Heart left ventricle (tissue), 16 donors: ENCODE measurements around the gene RPS6KA4. TPM values are rescaled to one million over a fixed set of nuclear protein-coding genes. Genes with fewer than 3 reads are reported as not detected.

Experiments used
- ATAC-seq, 4 donors: fragments of 200-7000 bp; cut with Tn5 transposase; one replicate each; pipeline ENCODE4 v1.9.1; 2020 to 2022; ENCODE audit warnings: moderate library complexity in 4 of 4, mild to moderate bottlenecking in 3 of 4, moderate number of reproducible peaks in 1 of 4
- DNase-seq, 5 donors: peaks; one replicate each; pipeline ENCODE4 v3.0.0-alpha.2; 2020
- H3K27ac ChIP-seq, 12 donors: fragments of 200-600 bp; sonication (generic) in 4 of 12; one replicate each; pipeline versions ENCODE4 v1.5.0 to v1.8.0; 2016 to 2022; ENCODE audit warnings: mild to moderate bottlenecking in 2 of 12
- H3K27me3 ChIP-seq, 9 donors: fragments of 200-600 bp; sonication (generic) in 2 of 9; one replicate each; pipeline versions ENCODE4 v1.5.1 to v1.8.0; 2016 to 2022; ENCODE audit warnings: mild to moderate bottlenecking in 3 of 9
- H3K36me3 ChIP-seq, 9 donors: fragments of 200-600 bp; sonication (generic) in 2 of 9; one replicate each; pipeline versions ENCODE4 v1.5.0 to v1.8.0; 2018 to 2022; ENCODE audit warnings: mild to moderate bottlenecking in 2 of 9
- H3K4me1 ChIP-seq, 12 donors: fragments of 200-600 bp; sonication (generic) in 4 of 12; one replicate each; pipeline versions ENCODE4 v1.5.0 to v1.8.0; 2016 to 2022; ENCODE audit warnings: mild to moderate bottlenecking in 3 of 12
- H3K4me3 ChIP-seq, 12 donors: fragments of 200-600 bp; sonication (generic) in 4 of 12; one replicate each; pipeline versions ENCODE4 v1.5.0 to v1.8.0; 2017 to 2022; ENCODE audit warnings: mild to moderate bottlenecking in 9 of 12, moderate library complexity in 4 of 12
- H3K9me3 ChIP-seq, 12 donors: fragments of 200-600 bp; sonication (generic) in 4 of 12; one replicate each; pipeline versions ENCODE4 v1.5.0 to v1.8.0; 2016 to 2022; ENCODE audit warnings: mild to moderate bottlenecking in 1 of 12
- POLR2A ChIP-seq, 2 donors: fragments of 450-650 bp; IDR thresholded peaks; one replicate each; pipeline ENCODE4 v1.6.1; 2017; ENCODE audit warnings: antibody characterized with exemption in 2 of 2, mild to moderate bottlenecking in 2 of 2, moderate library complexity in 2 of 2
- WGBS, 4 donors: extraction: QIAGEN DNeasy Blood & Tissue Kit in 2 of 4; methylation state at CpG; one replicate each; pipeline versions ENCODE4 v1.1.5 to v1.1.7; 2013 to 2018; 5-methylcytosine and 5-hydroxymethylcytosine counted together
- intact Hi-C, 10 donors: fragments of 100-400 bp; cut with DNase I; formaldehyde crosslinking; loops; one replicate each; pipeline versions ENCODE4 v1.11.1 to v1.14.2; 2022
- polyA plus RNA-seq, 2 donors: library from polyadenylated mRNA; stranded (reverse); fragments of 200-250 nt; gene quantifications; one replicate each; pipeline ENCODE4 v1.2.3, GENCODE V29; 2013
- total RNA-seq, 9 donors: library from RNA; depleted of rRNA in 2 of 9; stranded (reverse); fragments of >200 nt in 2 of 9; fragmentation: NEBNext Ultra II Directional in 3 of 9; extraction: Animal tissue kit (Norgen Biotek cat#: 25700) in 3 of 9; gene quantifications; one replicate each; pipeline versions ENCODE4 v1.1.0 to v1.2.4, GENCODE V29; 2016 to 2023
- TF ChIP-seq, protein P1 (sequence below), 12 donors: fragments of 200-600 bp; sonication (generic) in 4 of 12; IDR thresholded peaks; one replicate each; pipeline versions ENCODE4 v1.5.0 to v1.8.0; 2018 to 2022; ENCODE audit warnings: antibody characterized with exemption in 12 of 12, mild to moderate bottlenecking in 5 of 12
- donor health status: ischemic (EF 13 %, LVEDD 7.1; RV severe dilation, severe dysfunction).
- donor health status: healthy with polysubstance abuse.
- donor health status: DM: no; HTN: yes; CAD: no.
- donor health status: DM: no; HTN: no; CAD: no.
- donor health status: ischemic (EF 25% LVEDD 6.9; RV normal size, moderate dysfunction).
- donor health status: ischemic (EF 25% LVEDD 5.7; RV mildly dilated, moderate dysfunction).
- donor health status: healthy.
- donor health status: DM: yes; HTN: yes; CAD: no.
- donor health status: ischemic (EF 35%, LVEDD 5.7; RV mildly dilated, moderate dysfunction).
- donor health status: nonischemic (EF 11% LVEDD 7.7; RV severe dilation, severe dysfunction).
- donor health status: DM: yes; HTN: yes; CAD: no.
- donor health status: PGD.
- donor health status: ischemic (EF 29% LVEDD 5.4; RV normal size, mild dysfunction).
- donor health status: nonischemic (EF 23%, LVEDD 6.1; RV moderate dilation, normal function).

Gene RPS6KA4
- total and polyA plus RNA-seq, 11 donors, result 12.8 to 32.5 (median 18.3) TPM

GRCh38 chr11:64407630-64408029 is 48.7 kb downstream of the RPS6KA4 start:
- H3K4me1 ChIP-seq, result peaks cover 0 to 21% (median 11%) of the 10 kb centered on the region in 12 donors
- TF ChIP-seq POLR2A (IDR thresholded peaks at IDR 0.05), result no peak
- TF ChIP-seq, protein P1, sequence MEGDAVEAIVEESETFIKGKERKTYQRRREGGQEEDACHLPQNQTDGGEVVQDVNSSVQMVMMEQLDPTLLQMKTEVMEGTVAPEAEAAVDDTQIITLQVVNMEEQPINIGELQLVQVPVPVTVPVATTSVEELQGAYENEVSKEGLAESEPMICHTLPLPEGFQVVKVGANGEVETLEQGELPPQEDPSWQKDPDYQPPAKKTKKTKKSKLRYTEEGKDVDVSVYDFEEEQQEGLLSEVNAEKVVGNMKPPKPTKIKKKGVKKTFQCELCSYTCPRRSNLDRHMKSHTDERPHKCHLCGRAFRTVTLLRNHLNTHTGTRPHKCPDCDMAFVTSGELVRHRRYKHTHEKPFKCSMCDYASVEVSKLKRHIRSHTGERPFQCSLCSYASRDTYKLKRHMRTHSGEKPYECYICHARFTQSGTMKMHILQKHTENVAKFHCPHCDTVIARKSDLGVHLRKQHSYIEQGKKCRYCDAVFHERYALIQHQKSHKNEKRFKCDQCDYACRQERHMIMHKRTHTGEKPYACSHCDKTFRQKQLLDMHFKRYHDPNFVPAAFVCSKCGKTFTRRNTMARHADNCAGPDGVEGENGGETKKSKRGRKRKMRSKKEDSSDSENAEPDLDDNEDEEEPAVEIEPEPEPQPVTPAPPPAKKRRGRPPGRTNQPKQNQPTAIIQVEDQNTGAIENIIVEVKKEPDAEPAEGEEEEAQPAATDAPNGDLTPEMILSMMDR (IDR thresholded peaks at IDR 0.05), result no peak
- no peaks in the 10 kb centered on the region for H3K36me3 ChIP-seq
- H3K4me3 ChIP-seq, result no peak overlapping the region
- WGBS, 4 donors, result 93 to 98% (median 97%) methylated on average over 2 of the region's 2 CpGs
- ATAC-seq, result no peak
- no peaks in the 10 kb centered on the region for H3K9me3 ChIP-seq
- no peak for DNase-seq
- H3K27ac ChIP-seq, result no peak overlapping the region
- no peaks in the 10 kb centered on the region for H3K27me3 ChIP-seq
- intact Hi-C loops, result no loop called here

GRCh38 chr11:64409278-64409677 is 50.3 kb downstream of the RPS6KA4 start:
- intact Hi-C loops, result no loop called here
- no peaks in the 10 kb centered on the region for H3K27me3 ChIP-seq
- H3K4me1 ChIP-seq, result peaks cover 0 to 21% (median 11%) of the 10 kb centered on the region in 12 donors
- TF ChIP-seq POLR2A (IDR thresholded peaks at IDR 0.05), result no peak
- TF ChIP-seq, protein P1 (IDR thresholded peaks at IDR 0.05), result no peak
- ATAC-seq (no peak), DNase-seq (no peak)
- H3K27ac ChIP-seq, result no peak overlapping the region
- H3K4me3 ChIP-seq, result no peak overlapping the region
- no peaks in the 10 kb centered on the region for H3K36me3 ChIP-seq
- 65 to 88% (median 75%) methylated on average over 17 to 20 of the region's 20 CpGs for WGBS, 4 donors
- H3K9me3 ChIP-seq, result no peaks in the 10 kb centered on the region

DNA sequence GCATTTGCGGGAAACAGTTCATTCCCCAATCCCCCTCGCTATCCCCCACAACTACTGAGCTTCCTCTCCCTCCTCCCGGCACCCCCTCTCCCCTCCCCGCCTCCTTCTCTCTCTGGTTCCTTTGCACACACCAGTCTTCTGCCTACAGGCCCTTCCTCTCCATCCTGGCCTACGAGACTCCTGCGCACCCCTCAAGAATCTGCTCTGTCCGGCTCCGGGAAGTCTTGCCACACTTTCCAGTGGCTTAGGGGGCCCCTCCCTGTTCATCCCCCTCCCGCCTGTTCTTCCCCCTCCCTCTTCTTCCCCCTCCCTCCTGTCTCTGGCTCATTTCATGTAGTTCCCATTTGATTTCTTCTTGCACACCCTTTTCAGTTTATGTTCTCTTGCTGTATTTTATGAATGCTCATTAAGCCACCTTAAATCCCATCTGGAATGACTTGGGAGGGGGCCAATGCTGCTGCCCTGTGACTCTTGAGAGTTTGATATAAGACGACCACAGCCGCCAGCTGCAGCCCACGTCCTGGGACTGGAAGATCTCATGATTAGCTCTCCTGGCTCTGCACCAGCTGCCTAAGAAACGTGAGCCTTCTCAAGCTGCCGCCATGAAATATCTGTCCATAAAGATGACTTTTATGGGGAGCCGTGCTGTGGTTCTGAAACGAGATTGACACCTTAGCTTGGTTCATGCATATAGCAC is 50.9 kb downstream of the RPS6KA4 start:
- peak in 1 of 4 donors; percentile 47 for ATAC-seq
- Histone ChIP-seq H3K4me3 (no peak overlapping the region), H3K27me3 (no peaks in the 10 kb centered on the region), H3K4me1 (peaks cover 0 to 21% (median 11%) of the 10 kb centered on the region in 12 donors), H3K9me3 (no peaks in the 10 kb centered on the region), H3K36me3 (no peaks in the 10 kb centered on the region), H3K27ac (no peak overlapping the region)
- intact Hi-C loops, result no loop called here
- 41 to 45% (median 42%) methylated on average over 16 of the region's 16 CpGs for WGBS, 4 donors
- TF ChIP-seq, protein P1 (IDR thresholded peaks at IDR 0.05), result no peak
- no peak for TF ChIP-seq POLR2A (IDR thresholded peaks at IDR 0.05)
- DNase-seq, result no peak

DNA sequence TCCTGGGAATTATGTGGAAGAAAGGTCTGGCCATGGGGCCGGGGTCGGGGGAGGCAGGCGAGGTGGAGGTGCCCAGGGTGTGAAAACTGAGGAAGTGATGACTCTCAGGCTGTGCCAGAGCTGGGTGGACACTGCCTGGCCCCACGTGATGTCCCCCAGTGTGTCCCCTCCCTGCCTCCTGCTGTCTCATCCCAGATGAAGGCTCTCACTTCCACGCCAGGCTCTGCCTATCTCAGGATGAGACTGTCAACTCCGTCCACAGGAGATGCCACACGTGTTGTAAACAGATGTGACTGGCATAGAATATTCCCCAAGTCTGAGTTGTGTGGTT is 51.4 kb downstream of the RPS6KA4 start:
- Histone ChIP-seq H3K4me3 (no peak overlapping the region), H3K4me1 (peaks cover 0 to 21% (median 11%) of the 10 kb centered on the region in 12 donors), H3K9me3 (no peaks in the 10 kb centered on the region), H3K27me3 (no peaks in the 10 kb centered on the region), H3K36me3 (no peaks in the 10 kb centered on the region), H3K27ac (no peak overlapping the region)
- 66 to 78% (median 73%) methylated on average over 6 to 7 of the region's 7 CpGs for WGBS, 4 donors
- ATAC-seq, result no peak
- TF ChIP-seq, protein P1 (IDR thresholded peaks at IDR 0.05), result no peak
- no peak for TF ChIP-seq POLR2A (IDR thresholded peaks at IDR 0.05)
- DNase-seq, result no peak
- intact Hi-C loops, result no loop called here
